ENCODE measurements around the gene SMC1A. TPM values are rescaled to one million over a fixed set of nuclear protein-coding genes. Genes with fewer than 3 reads are reported as not detected.

Gene SMC1A
- total and polyA plus RNA-seq, 10 of the 15 experiments (the other 5 are each of a cell fraction or from before 2014, with no cell fraction given) = 25.6 to 158 (median 78.0) TPM

GRCh38 chrX:53362449-53362848 lies 60.0 kb downstream of the SMC1A start (continued):
- TF ChIP-seq IRF3 (IDR thresholded peaks at IDR 0.05) (no peak), JUND (IDR thresholded peaks at IDR 0.05; ENCODE audit: low read depth, low read length) (no peak), NFYB (IDR thresholded peaks at IDR 0.05; ENCODE audit: insufficient read depth, low read depth, low read length) (no peak), ZNF274 (IDR thresholded peaks at IDR 0.05; ENCODE audit: insufficient read depth, insufficient read length) (no peak), ETV6 (conservative IDR thresholded peaks at IDR 0.05 in 1 of 2, IDR thresholded peaks at IDR 0.05 in 1 of 2; ENCODE audit: borderline replicate concordance in 1 of 2, low read depth in 1 of 2) (no peak), MYC (IDR thresholded peaks at IDR 0.05; ENCODE audit: insufficient read depth, insufficient read length, insufficient replicate concordance, low read length, severe bottlenecking) (no peak)

- TF ChIP-seq SMARCA5 (IDR thresholded peaks at IDR 0.05) = no peak
- TF ChIP-seq MYB (IDR thresholded peaks at IDR 0.05; ENCODE audit: borderline replicate concordance, low read depth, low read length) = no peak
- Histone ChIP-seq H4K20me1 (ENCODE audit: control insufficient read depth, insufficient read depth) (no peaks in the 10 kb centered on the region), H3K27ac (ENCODE audit: control insufficient read depth, insufficient read depth) (no peak overlapping the region), H3K27me3 (replicated peaks in 1 of 2; ENCODE audit: control insufficient read depth in 2 of 2, insufficient read depth in 2 of 2, low read length in 1 of 2) (no peaks in the 10 kb centered on the region), H3K4me3 (no peak overlapping the region), H3K9ac (ENCODE audit: control insufficient read depth, insufficient read depth, low read length) (no peak overlapping the region), H3K4me1 (ENCODE audit: control insufficient read depth, insufficient read depth, low read length) (no peaks in the 10 kb centered on the region), H3K79me2 (ENCODE audit: control insufficient read depth, insufficient read depth, low read length) (no peaks in the 10 kb centered on the region), H3K9me3 (replicated peaks; ENCODE audit: control insufficient read depth, insufficient read depth, low read length) (no peaks in the 10 kb centered on the region; the same call in 2 of the 3 replicates), H2AFZ (ENCODE audit: control insufficient read depth, low read depth, low read length) (no peak overlapping the region), H3K4me2 (ENCODE audit: control insufficient read depth, insufficient read depth) (no peak overlapping the region), H3K36me3 (ENCODE audit: control insufficient read depth in 2 of 2, insufficient read depth in 2 of 2, low read length in 1 of 2) (no peaks in the 10 kb centered on the region)
- in situ Hi-C loops (cut with MboI) (no loop called here), intact Hi-C loops (cut with micrococcal nuclease; ENCODE audit: unreplicated experiment) (no loop called here)
- POLR2A ChIA-PET = no interaction called here
- DNase-seq (ENCODE audit: low read depth, low spot score) = no peak
- WGBS (ENCODE audit: insufficient coverage, insufficient replicate concordance, low lambda C conversion rate, missing lambda C conversion rate) = 32% methylated on average over 8 of the region's 8 CpGs
- SMC1A ChIA-PET (ENCODE audit: uncharacterized antibody, unreplicated experiment) = no interaction called here
- no peak for ATAC-seq
- BruUV-seq (replicated peaks) = no TSS peak
- CTCF ChIA-PET = interaction anchor here (0.8 kb wide), 1 partner anchor 43 kb away, joined by 3 read pairs; no protein-coding TSS in a partner anchor
- FAIRE-seq = no peak
- RAD21 ChIA-PET (ENCODE audit: unreplicated experiment) = no interaction called here
These were observed 64.5 kb downstream of the SMC1A start for GRCh38 chrX:53357799-53358530.
